ENCODE measurements around the gene SAPCD2. TPM values are rescaled to one million over a fixed set of nuclear protein-coding genes. Genes with fewer than 3 reads are reported as not detected.

Gene SAPCD2
- total RNA-seq, 4 donors from 2014 or later: 0.27 to 1.0 (median 0.72) TPM

DNA sequence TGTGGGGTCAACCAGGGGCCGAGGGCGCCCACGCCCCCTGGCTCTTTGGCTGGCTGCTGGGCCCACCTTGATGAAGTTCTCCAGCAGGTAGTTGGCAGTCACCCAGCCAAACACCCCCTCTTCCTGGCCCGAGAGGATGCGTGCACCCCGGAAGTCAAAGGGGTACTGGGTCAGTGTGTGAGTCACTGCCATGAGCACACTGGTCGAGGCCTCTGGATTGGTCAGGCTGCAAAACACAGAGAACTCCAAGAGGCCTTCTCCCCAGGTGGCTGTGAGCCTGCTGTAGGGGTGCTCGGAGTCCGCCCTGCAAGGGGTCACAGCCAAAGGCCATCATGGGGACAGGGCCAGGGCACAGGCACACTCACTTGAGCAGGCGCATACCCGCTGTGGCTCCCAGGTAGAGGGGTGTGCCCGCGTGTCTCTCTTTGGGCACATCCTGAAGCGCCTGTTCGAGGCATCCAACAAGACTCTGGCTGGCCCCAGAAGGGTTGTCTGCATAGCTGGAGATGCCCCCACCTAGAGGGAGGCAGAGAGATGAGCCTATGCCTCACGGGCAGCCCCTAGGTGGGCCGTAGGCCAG lies 19.1 kb downstream of the SAPCD2 start:
- H3K27me3 ChIP-seq: peaks cover 20% of the 10 kb centered on the region
- no peaks in the 10 kb centered on the region for H3K36me3 ChIP-seq
- H3K27ac ChIP-seq: no peak overlapping the region
- no peaks in the 10 kb centered on the region for H3K9me3 ChIP-seq
- intact Hi-C loops (cut with DNase I): no loop called here
- TF ChIP-seq POLR2A (IDR thresholded peaks at IDR 0.05): no peak
- TF ChIP-seq, protein P1, sequence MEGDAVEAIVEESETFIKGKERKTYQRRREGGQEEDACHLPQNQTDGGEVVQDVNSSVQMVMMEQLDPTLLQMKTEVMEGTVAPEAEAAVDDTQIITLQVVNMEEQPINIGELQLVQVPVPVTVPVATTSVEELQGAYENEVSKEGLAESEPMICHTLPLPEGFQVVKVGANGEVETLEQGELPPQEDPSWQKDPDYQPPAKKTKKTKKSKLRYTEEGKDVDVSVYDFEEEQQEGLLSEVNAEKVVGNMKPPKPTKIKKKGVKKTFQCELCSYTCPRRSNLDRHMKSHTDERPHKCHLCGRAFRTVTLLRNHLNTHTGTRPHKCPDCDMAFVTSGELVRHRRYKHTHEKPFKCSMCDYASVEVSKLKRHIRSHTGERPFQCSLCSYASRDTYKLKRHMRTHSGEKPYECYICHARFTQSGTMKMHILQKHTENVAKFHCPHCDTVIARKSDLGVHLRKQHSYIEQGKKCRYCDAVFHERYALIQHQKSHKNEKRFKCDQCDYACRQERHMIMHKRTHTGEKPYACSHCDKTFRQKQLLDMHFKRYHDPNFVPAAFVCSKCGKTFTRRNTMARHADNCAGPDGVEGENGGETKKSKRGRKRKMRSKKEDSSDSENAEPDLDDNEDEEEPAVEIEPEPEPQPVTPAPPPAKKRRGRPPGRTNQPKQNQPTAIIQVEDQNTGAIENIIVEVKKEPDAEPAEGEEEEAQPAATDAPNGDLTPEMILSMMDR (IDR thresholded peaks at IDR 0.05): no peak
- DNase-seq: no peak
- WGBS, 2 donors: 93% methylated on average over 10 of the region's 17 CpGs; no CpG with 5 or more reads in 1 of the 2 donors
- H3K4me1 ChIP-seq: peaks cover 26 to 36% of the 10 kb centered on the region in 2 donors
- H3K4me3 ChIP-seq (replicated peaks in 1 of 3): no peak overlapping the region

DNA sequence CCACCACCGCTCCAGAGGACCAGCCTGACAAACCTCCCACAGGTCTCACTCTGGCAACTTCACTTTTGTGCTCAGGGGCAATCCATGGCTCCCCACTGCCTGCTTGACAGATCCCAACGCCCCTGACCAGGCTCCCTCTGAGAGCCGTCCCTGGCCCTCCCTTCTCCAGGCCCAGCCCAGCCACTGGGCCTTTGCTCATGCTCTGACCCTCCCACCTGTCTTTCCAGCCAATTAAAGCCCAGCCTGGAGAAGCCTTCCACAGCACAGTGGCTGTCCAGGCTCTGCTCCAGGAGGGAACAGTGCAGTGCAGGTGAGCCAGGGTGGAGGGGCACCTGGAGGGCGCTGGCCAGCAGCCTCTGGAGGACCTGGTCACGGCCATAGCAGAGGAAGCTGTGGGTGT lies 19.8 kb downstream of the SAPCD2 start:
- no peak overlapping the region for H3K4me3 ChIP-seq (replicated peaks in 1 of 3)
- H3K36me3 ChIP-seq: no peaks in the 10 kb centered on the region
- peaks cover 20% of the 10 kb centered on the region for H3K27me3 ChIP-seq
- H3K4me1 ChIP-seq: peaks cover 26 to 35% of the 10 kb centered on the region in 2 donors
- TF ChIP-seq, protein P1 (IDR thresholded peaks at IDR 0.05): no peak
- no peak for TF ChIP-seq POLR2A (IDR thresholded peaks at IDR 0.05)
- DNase-seq: no peak
- 53 to 80% methylated on average over 3 to 5 of the region's 5 CpGs for WGBS, 2 donors
- no peaks in the 10 kb centered on the region for H3K9me3 ChIP-seq
- no peak overlapping the region for H3K27ac ChIP-seq
- intact Hi-C loops (cut with DNase I): no loop called here

DNA sequence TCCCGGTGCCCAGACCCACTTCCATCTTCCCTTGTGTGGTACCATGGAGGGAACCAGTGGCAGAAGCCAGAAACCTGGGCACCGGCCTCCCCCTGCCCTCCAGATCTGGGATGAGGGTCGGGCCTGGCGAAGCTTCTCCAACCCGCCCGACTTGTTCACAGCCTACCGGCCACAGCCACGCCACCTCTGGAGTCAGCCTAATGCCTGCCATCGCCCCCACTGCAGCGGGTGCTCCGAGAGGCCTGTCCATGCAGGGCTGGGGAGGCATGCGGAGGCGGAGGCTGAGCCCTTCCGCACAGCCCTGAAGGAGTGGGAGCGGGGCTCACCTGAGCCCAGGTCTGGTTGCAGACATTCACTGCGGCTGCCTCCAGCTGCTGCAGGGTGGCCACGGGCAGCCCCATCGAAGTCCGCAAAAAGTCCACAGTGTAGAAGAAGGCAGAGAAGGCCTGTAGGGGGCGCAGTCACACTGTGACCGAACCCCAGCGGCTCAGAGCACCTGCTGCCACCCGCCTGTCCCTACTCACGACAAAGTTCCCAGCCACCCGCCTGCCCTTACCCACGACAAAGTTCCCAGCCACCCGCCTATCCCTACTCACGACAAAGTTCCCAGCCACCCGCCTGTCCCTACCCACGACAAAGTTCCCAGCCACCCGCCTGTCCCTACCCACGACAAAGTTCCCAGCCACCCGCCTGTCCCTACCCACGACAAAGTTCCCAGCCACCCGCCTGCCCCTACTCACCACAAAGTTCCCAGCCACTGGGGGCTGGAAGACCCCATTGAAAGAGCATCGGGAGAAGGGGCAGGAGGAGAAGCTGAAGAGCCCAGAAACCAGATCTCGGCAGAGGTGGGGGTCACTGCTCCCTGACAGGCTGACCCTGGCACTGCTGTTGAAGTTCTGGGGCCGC lies 20.6 kb downstream of the SAPCD2 start:
- TF ChIP-seq, protein P1 (IDR thresholded peaks at IDR 0.05): peak in 3 of 6 experiments; percentile 7 to 32 (median 18)
- TF ChIP-seq POLR2A (IDR thresholded peaks at IDR 0.05): no peak
- WGBS, 2 donors: 43 to 54% methylated on average over 30 to 31 of the region's 38 CpGs
- no peak overlapping the region for H3K27ac ChIP-seq
- intact Hi-C loops (cut with DNase I): no loop called here
- peak; percentile 34 to 44 for DNase-seq
- H3K27me3 ChIP-seq: peaks cover 20% of the 10 kb centered on the region
- H3K4me1 ChIP-seq: peaks cover 18 to 35% of the 10 kb centered on the region in 2 donors
- H3K9me3 ChIP-seq: no peaks in the 10 kb centered on the region
- no peak overlapping the region for H3K4me3 ChIP-seq (replicated peaks in 1 of 3)
- H3K36me3 ChIP-seq: no peaks in the 10 kb centered on the region

DNA sequence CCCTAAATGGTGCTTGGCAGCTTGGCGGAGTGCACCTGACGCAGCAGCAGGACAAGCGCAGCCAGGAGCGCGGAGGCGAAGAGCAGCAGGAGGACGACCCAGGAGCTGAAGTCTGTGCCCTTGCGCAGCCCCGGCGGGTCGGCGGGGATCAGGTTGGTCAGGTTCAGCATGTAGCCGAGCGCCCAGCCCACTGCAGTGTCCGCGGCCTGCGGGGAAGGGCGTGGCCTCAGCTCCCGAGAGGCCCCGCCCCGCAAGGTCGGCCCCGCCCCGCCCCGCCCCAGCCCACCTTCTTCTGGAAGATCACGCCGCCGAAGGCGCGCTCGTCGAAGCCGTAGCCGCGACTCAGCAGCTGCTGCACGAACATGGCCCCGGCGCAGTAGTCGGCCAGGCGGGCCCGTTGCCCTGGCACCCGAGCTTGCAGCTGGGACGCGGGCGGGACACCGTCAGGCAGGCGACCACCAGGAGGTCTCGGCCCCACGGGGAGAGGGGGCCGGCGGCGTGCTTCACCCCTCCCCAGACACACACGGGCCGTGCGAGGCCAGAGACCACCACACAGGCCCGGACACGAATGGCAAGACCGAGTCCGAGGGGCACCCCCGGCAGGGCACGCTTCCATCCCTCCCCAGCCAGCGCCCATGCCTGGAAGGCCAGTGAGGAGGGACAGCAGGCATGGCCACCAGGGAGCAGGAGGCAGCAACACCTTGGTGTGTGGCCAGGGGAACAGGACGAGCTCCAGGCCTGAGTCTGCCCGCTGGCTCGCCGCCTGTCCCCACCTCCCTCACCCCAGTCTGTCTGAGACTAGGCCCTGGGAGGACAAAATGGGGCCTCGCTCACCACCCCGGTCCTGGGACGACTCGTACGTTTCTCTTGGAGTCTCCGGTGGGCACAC lies 21.5 kb downstream of the SAPCD2 start:
- H3K9me3 ChIP-seq: no peaks in the 10 kb centered on the region
- H3K4me3 ChIP-seq (replicated peaks in 1 of 3): no peak overlapping the region
- H3K4me1 ChIP-seq: peaks cover 13 to 29% of the 10 kb centered on the region in 2 donors
- 34 to 67% methylated on average over 18 to 50 of the region's 72 CpGs for WGBS, 2 donors
- H3K36me3 ChIP-seq: no peaks in the 10 kb centered on the region
- no peak overlapping the region for H3K27ac ChIP-seq
- no peak for DNase-seq
- peaks cover 20% of the 10 kb centered on the region for H3K27me3 ChIP-seq
- intact Hi-C loops (cut with DNase I): no loop called here
- TF ChIP-seq, protein P1 (IDR thresholded peaks at IDR 0.05): no peak
- no peak for TF ChIP-seq POLR2A (IDR thresholded peaks at IDR 0.05)
